HG03135 (cell line): ENCODE measurements around the gene ZMYM2.
A peak's percentile ranks its signal among the peaks of the same experiment; 100 is the strongest.
"Not testable (repeated sequence)": the region's sequence is repeated elsewhere in the genome, so short reads cannot be mapped to it uniquely, and the experiment has no call there.

Experiments used
- ATAC-seq: cut with Tn5 transposase; IDR thresholded peaks from one replicate; pipeline ENCODE4 v1.9.1; 2021; ENCODE audit warnings: mild to moderate bottlenecking, moderate library complexity; ENCODE audit not compliant: unreplicated experiment

Gene ZMYM2

DNA sequence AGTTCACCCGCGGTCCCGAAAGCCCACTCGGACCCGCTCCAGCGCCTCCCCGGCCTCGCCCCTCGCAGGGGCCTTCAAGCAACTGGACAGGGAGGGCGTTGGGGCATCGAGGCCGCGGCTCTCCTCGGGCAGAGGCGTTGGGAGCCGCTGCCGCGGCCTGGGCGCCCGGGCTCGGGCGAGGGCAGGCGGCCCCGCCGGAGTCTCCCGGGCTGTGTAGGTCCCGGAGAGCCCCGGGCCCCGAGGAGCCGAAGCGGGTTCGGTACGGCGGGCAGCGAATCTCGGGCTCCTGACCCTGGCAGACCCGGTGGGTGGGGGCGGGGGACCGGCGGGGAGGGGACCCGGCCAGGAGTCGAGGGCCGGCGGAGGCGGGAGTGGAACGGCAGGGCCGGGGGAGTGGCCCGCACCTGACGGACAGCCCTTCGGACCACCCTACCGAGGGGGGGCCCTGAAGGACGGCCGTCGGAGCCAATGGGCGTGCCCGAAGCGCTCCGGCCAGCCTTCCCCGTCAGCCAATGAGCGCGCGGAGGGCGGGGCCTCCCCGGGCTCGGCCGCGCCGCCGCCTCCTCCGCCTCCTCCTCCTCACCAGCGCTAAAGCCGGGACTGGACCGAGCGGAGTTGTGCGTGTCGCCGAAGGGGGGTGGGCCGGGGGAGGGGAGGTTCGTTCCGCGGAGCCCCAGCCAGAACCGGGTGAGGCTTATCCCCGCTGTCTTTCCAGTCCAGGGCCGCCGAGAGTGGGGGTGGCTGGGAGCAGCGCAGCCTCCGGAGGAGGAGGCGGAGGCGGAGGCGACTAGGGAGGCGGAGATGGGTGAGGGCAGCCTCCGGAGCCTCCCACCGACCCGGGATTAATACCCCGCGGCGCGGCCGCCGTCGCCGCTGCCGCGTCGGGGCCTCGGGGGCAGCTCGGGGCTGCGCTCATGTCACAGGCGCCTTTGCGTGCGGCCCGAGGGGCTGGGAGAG, at the start of gene ZMYM2:
TSS of gene ZMYM2 (plus strand) at position 573 of the 957 bp plus-strand sequence. CDS start 34,346 bp downstream, outside the sequence.
- peak; percentile 79 for ATAC-seq

DNA sequence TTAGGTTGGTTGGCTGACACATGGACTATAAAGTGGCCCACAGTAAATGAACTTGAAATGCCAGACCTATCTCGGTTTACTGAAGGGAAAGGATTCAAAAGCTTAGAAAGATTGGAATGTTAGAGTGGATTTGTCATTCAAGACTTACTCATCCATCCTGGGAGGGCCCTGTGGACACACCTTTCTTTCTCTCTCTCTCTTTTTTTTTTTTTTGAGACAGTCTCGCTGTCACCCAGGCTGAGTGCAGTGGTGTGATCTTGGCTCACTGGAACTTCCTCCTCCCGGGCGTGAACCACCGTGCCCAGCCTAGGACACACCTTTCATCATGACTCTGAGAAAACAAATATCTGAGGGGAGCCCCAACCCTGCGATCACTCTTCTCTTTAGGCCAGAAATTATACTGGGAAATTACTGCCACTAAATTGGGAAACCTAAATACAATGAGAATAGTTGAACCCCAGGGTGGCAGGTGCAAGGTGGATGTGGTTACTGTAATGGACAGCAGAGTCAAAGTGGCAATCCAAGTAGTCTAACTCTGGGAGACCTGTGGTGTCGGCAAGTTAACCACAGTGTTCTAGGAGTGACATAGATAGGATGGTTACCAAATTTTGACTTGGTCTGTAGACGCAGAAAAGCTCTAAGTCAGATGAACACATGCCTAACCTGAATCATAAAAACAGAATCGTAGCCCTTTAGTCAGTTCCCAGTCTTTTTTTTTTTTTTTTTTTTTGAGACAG, 48.0 kb upstream of the ZMYM2 start:
- no peak for ATAC-seq

DNA sequence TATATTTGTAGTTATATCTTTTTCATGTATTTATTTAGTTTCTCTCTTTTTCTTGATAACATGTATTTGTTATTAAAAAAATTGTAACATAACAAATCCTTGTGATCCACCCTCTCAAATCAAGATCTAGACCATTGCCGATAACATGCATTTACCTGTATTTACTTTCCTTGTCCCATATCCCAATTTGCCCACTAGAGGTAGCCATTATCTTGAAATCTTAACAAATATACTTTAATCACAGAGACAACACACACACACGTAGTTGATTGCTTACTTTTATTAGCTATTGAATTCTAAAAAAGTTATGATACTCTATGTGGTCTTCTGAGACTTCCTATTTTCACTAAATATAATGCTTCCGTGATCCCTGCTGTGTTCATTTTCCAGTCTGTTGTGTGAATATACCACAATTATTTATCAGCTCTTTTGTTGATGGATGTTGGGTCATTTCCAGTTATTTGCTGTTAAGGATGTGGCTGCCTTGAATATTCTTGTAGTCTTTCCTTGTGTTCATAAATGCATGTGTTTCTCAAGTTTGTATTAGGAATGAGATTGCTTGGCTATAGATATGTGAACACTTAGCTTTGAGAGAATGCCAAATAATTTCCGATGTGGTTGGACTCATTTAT, 31.3 kb upstream of the ZMYM2 start:
- no peak for ATAC-seq

DNA sequence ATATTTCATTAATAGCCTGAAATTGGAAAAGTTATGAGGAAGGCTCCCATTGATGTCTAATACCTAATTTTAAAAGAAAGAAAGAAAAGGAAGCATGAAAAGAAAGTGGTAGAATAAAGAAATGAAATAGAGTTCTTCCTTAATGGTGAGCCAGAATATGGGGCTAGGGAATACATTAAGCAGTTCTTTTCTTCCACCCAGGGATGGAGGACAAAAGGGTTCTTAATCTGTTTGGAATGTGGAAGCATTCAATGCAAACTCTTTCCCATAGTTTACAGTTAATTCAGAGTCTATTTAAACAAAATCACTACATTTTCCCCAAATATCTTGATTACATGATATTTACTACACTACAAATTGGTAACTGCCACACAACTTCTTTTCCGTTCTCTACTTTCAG, 18.4 kb upstream of the ZMYM2 start:
- ATAC-seq, result no peak

DNA sequence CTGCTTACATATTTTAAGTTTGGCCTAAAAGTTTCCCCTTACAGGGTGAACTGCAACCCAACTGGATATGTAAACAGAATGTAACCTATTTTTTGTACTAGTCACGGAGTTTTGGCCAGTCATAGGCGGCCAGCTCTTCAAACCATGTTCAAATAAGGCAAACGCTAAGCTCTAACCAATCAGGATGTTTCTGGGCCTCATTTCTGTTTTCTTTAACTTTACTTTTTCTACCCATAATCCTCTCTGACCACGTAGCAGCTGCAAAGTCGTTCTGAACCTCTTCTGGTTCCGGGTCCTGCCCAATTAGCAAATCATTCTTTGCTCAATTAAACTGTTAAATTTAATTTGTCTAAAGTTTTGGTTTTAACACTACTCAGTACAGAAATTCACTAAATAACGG, 8.2 kb upstream of the ZMYM2 start:
- ATAC-seq, result no peak

DNA sequence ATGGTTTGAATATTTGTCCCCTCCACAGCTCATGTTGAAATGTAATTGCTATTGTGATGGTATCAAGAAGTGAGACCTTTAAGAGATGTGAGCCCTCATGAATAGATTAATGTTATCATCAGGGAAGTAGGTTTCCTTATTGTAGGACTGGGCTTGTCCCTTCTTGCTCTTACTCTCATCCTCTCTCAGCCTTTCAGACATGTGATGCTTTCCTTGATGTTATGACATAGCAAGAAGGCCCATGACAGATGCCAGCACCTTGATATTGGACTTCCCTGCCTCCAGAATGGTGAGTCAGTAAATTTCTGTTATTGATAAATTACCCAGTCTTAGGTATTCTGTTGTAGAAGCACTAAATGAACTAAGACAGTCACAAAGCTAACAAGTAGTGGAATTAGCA, 5.7 kb upstream of the ZMYM2 start:
- ATAC-seq, result no peak

DNA sequence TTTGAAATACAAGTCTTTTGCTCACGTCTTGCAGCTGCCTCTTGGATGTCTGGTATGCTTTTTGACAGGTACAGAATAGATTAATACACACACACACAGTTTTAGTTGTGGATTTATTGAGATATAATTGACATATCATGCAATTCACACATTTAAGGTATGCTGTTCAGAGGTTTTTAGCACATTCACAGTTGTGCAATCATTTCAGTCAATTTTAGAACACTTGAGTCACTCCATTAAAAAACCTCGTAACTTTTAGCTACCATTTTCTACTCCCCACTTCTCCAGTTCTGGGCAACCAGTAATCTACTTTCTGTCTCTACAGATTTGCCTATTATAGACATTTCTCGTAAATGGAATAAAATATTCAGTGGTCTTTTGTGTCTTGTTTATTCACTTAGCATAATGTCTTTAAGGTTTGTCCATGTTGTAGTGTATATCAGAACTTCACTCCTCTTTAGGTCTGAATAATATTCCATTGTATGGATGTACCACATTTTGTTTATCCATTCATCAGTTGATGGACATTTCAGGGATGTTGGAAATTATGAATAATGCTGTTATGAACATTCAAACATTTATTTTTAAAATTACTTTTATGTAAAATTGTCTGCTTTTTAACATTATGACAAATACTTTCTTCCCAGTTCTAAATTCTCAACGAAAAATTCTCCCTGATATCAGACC, 2.5 kb upstream of the ZMYM2 start:
- no peak for ATAC-seq

DNA sequence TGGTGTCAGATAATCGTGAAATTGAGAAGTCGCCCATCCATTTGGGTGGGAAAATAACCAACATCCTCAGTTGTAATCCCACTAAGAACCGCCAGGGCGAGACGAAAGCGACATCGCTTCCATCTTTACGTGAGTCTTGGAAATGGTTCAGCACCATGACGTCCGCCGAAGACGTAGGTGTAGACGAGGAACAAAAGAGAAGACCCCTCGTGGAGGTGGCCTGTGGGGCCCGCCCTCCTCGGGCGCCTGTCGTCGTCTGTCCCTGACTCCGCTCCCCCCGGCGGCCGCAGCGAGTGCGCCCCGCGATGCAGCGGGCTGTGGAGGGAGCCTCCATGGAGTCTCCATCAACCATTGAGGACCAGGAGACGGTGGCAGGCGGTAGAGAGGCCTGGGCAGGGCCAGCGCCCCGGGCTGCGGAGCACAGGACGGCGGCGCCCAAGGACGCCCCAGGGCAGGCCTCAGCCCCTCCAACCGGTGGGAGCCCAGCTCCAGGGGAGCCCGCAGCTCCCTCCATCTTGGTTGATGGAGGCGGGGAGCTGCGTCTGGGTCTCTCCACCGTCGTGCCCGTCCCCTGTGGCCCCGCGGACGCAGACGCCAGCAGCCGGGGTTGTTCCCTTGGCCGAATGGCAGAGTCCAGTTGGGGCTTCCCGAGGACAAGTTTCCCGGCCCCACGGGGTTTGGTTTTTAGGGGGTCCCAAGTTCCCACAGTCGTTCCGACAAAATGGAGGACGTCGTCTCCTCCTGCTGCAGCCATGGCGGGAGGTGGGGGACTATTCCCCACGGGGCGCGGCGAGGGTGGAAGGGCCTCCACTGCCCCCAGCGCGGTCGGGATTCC, 990 bp upstream of the ZMYM2 start:
- peak; percentile 23 for ATAC-seq

DNA sequence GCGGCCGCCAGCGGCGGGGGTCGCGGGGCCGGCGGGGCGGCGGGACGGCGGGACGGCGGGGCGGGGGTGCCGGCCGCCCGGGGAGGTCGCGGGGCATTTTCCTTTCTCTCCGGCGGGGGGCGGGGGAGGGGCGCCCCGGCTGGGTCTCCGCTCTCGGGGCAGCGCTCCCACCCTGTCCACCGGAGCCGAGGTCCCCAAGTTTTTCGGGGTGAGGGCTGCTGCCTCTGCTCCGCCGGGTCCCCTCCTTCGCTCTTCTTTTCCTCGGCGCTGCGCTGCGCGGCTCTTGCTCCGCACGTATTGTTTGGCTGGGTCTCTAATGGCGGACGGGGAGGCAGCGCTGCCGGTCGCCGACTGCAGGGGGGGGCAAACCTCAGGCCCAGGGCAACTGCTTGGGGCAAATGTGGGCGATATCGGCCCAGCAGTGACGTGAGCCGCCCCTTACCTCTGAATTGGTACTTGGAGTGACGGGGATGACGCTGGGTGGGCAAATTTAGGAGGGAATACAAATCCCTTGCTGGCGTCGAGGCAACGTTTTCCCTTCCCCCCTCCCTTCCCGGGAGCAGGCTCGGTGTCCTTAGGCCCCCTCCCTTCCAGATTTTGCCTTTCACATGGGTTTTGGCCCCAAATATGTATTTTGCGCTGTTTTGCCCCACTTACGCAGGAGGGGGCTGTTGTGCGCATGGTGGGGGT, 759 bp downstream of the ZMYM2 start:
- ATAC-seq, result peak; percentile 15

DNA sequence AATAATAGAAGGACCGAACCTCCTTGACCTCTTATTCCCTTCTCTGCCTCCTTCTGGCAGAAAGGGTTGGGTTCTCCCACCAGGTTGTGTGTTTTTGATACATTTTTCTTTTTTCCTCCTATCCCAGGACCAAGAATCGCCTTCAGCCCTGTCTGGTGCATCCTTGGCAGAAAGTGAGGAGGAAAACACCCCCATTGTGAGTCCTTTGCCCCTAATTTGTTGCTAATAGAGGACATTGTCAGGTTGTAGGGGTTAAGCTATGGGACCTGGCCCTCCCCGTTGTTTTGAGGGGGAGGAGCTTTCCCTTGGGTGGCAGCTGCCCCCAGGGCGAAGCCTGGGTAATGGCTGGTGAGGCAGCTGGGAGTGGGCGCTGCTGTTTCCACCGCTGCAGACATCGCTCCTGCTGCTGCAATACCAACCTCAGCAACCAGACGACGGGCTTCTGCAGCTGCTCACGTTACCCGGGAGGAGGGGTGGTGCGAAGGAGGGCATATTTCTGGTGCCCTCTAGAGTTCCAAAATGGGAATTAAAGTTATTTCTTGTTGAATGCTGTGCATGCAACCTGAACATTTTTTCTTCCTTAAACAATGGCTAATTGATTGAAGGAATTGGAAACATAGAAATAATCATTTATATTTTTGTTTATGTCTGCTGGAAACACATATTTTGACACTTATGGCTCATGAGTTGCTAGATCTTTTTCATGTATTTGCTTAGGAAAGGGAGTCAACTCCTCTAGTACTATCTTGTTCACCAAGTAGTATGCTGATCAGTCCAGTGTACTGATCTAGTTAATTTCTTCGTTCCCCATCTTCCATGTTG, 1.5 kb downstream of the ZMYM2 start:
- peak; percentile 29 for ATAC-seq

DNA sequence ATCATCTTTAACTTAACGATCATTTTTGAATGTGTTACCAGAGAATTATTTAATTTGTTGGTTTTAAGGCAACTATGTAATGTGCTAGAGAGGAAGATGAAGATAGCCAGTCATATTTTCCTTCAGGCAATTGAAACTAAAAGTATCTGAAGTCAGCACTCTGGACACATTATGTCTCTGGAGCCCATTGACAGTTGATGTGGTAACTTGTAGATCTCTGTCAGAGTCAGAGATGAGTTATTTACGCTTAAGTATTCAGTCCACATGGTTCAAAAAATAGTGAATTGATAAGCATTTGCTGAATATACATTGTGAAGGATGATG, 2.1 kb downstream of the ZMYM2 start:
- ATAC-seq, result no peak

DNA sequence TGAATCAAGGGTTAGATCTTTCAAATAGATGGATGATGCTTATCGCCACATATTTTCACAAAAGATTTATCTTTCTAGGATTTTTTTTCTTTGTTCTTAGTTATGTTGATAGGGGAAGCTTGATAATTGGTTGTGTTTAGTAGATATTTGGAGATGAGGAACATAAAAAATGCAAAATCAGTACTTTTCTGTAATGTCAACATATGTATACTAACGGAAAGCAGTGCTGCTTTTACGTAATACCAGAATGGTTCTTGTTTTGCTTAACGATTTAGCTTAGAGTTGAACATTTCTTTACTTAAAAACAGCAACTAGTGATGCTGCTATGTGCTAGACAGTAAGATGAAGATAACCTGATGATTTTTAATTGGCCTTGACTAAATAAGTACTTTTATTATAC, 3.0 kb downstream of the ZMYM2 start:
- no peak for ATAC-seq

DNA sequence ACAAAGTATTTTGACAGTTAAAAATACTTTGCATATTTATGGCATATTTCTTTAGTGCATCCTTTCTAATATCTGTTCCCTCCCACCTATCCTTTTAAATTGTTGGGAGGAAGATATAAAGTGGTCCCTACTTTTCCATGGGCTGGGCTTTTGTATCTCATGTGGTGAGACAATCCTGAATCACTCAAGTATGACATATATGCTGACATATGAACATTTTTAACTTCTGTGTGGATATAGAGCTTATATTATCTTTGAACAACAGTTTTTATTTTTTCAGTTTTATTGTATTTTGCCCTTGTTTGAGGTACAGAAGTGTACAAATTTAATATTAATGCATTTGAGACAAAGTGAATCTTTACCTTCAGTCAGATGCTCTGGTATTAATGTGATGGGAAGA, 3.4 kb downstream of the ZMYM2 start:
- ATAC-seq, result no peak

DNA sequence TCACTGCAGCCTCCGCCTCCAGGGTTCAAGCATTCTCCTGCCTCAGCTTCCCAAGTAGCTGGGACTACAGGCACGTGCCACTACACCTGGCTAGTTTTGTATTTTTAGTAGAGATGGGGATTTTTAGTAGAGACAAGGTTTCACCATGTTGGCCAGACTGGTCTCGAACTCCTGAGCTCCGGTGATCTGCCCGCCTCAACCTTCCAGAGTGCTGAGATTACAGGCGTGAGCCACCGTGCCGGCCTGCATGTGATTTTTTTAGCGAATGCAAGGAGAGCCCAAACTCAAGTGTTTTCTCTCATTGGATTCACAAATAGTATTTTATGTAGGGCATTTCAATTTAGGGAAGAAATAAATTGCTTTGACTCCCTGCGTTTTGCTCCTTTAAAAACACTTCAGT, 4.4 kb downstream of the ZMYM2 start:
- ATAC-seq, result no peak

DNA sequence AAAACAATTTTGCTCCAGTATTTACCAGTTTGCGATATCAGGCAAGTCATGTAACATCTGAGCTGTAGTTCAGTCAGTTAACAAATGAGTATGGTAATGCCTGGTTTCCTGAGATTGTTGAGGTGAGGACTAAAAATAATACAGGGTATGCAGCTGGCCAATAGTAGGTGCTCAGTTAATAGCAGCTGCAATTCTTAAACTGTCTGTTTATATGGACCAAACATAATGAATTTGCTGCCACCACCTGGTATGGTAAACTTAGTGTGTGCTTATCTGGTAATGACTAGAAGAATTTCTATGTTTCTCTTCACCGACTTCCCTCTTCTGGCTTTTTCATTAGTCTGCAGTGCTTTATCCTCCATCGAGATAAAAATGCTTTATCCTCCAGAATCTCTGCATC, 9.1 kb downstream of the ZMYM2 start:
- no peak for ATAC-seq

DNA sequence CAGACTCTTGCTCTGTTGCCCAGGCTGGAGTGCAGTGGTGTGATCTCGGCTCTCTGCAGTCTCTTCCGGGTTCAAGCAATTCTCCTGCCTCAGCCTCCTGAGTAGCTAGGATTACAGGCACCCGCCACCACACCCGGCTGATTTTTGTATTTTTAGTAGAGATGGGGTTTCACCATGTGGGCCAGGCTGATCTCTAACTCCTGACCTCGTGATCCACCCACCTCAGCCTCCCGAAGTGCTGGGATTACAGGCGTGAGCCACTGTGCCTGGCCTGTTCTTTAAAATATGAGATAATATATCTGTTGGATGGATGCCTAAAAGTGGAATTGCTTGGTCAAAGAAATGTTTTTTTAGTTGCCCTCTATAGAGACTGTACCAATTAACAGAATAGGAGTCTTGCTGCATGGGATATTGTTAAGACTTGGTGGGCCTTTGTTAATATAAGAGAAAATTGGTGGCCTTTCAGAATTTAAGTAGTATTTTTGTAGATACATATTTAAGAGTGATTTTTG, 16.0 kb downstream of the ZMYM2 start:
- not testable (repeated sequence) for ATAC-seq

DNA sequence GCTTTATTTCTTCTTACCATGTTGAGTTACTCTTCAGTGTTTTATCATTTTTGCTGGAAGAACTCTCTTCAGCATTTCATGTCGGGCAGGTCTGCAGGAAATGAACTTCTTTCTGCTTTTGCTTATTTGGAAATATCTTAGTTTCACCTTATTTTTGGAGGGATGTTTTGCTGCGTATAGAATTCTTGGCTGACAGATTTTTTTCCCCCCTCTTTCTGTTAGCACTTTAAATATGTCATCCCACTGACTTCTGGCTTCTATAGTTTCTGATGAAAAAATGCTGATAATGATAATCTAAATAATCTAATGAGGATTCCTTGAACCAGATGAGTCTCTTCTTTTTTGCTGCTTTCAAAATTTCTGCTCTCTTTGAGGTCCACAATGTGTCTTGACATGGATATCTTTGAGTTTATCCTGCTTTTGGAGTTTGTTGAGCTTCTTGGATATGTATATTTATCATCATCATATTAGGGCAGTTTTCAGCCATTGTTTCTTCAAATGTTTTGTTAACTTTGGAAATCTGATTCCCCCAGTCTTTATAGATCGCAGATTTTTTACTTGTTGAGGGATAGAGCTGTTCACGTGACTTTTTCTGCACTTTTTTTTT, 20.4 kb downstream of the ZMYM2 start:
- no peak for ATAC-seq

DNA sequence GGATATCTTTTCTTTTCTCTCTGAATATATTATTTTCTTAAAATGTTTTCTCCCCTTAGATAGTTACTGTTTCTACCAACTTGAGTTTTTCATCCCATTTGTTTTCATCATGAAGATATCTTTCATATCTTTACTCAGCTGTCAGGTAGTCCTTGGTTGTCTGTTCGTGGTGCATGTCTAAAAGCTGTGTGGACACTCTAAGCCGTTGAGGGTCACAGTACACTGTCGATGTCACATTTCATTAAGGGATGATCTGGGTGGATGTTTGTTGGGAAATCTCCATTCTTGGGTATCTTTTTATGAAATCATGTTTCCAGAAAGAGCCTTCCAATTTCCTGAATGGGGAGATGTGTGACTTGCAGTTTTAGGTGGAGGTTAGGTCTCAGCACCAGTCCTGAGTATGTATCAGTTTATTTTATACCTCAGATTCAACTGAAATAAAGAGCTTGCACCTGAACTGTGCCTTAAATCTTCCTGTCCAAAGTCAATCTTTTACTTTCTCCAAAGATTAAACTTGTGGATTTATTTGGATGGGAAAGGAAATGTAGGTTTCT, 23.2 kb downstream of the ZMYM2 start:
- no peak for ATAC-seq
